ENCODE data around the gene JAZF1. TPM values are rescaled to one million over a fixed set of nuclear protein-coding genes. Genes with fewer than 3 reads are reported as not detected.

JAZF1 gene
- polyA plus RNA-seq, 1 experiment = 11.6 TPM

GRCh38 chr7:28008171-28008570 lies 172.4 kb downstream of the JAZF1 start:
- no peak for TF ChIP-seq CTCF (IDR thresholded peaks at IDR 0.05; ENCODE audit: insufficient read depth, low read depth, low read length)
- no peak overlapping the region for H3K4me3 ChIP-seq (ENCODE audit: low read depth, low read length)
- H3K27me3 ChIP-seq (ENCODE audit: control insufficient read depth, insufficient read depth, low read length) = no peaks in the 10 kb centered on the region
- no peaks in the 10 kb centered on the region for H3K36me3 ChIP-seq (ENCODE audit: control insufficient read depth, insufficient read depth, low read length)
- no peak for DNase-seq (ENCODE audit: low read depth)
- ChIA-PET CTCF (interaction anchor here (0.7 to 1.3 kb wide), 5 partner anchors 8 to 88 kb away, joined by 3 to 4 read pairs (median 3); no protein-coding TSS in a partner anchor), POLR2A (no interaction called here)

GRCh38 chr7:28006491-28006890 lies 174.1 kb downstream of the JAZF1 start:
- no peak for DNase-seq (ENCODE audit: low read depth)
- no peak for TF ChIP-seq CTCF (IDR thresholded peaks at IDR 0.05; ENCODE audit: insufficient read depth, low read depth, low read length)
- no peaks in the 10 kb centered on the region for H3K36me3 ChIP-seq (ENCODE audit: control insufficient read depth, insufficient read depth, low read length)
- ChIA-PET CTCF (no interaction called here), POLR2A (no interaction called here)
- H3K27me3 ChIP-seq (ENCODE audit: control insufficient read depth, insufficient read depth, low read length) = no peaks in the 10 kb centered on the region
- no peak overlapping the region for H3K4me3 ChIP-seq (ENCODE audit: low read depth, low read length)

- CTCF ChIA-PET = interaction anchor here (1.0 kb wide), 1 partner anchor 30 kb away, joined by 3 read pairs; no protein-coding TSS in a partner anchor
- POLR2A ChIA-PET = no interaction called here
- Histone ChIP-seq H3K36me3 (ENCODE audit: control insufficient read depth, insufficient read depth, low read length) (no peaks in the 10 kb centered on the region), H3K4me3 (ENCODE audit: low read depth, low read length) (no peak overlapping the region), H3K27me3 (ENCODE audit: control insufficient read depth, insufficient read depth, low read length) (no peaks in the 10 kb centered on the region)
- TF ChIP-seq CTCF (IDR thresholded peaks at IDR 0.05; ENCODE audit: insufficient read depth, low read depth, low read length) = no peak
- DNase-seq (ENCODE audit: low read depth) = no peak
Measured at GRCh38 chr7:28005847-28006231, 174.8 kb downstream of the JAZF1 start.

- Histone ChIP-seq H3K27me3 (ENCODE audit: control insufficient read depth, insufficient read depth, low read length) (no peaks in the 10 kb centered on the region), H3K36me3 (ENCODE audit: control insufficient read depth, insufficient read depth, low read length) (no peaks in the 10 kb centered on the region), H3K4me3 (ENCODE audit: low read depth, low read length) (no peak overlapping the region)
- ChIA-PET CTCF (interaction anchor here (0.9 to 1.0 kb wide), 2 partner anchors 29 to 88 kb away, joined by 3 read pairs; no protein-coding TSS in a partner anchor), POLR2A (no interaction called here)
- no peak for TF ChIP-seq CTCF (IDR thresholded peaks at IDR 0.05; ENCODE audit: insufficient read depth, low read depth, low read length)
- DNase-seq (ENCODE audit: low read depth) = no peak
Measured at GRCh38 chr7:28005075-28005846, 175.3 kb downstream of the JAZF1 start.

GRCh38 chr7:28003408-28003807 lies 177.2 kb downstream of the JAZF1 start:
- ChIA-PET POLR2A (no interaction called here), CTCF (interaction anchor here (0.9 to 1.9 kb wide), 3 partner anchors 51 to 84 kb away, joined by 3 read pairs; no protein-coding TSS in a partner anchor)
- H3K4me3 ChIP-seq (ENCODE audit: low read depth, low read length) = no peak overlapping the region
- TF ChIP-seq CTCF (IDR thresholded peaks at IDR 0.05; ENCODE audit: insufficient read depth, low read depth, low read length) = no peak
- H3K27me3 ChIP-seq (ENCODE audit: control insufficient read depth, insufficient read depth, low read length) = no peaks in the 10 kb centered on the region
- no peaks in the 10 kb centered on the region for H3K36me3 ChIP-seq (ENCODE audit: control insufficient read depth, insufficient read depth, low read length)
- DNase-seq (ENCODE audit: low read depth) = no peak

Measured in BJ (cell line).